ENCODE results near the gene ARRB2. TPM values are rescaled to one million over a fixed set of nuclear protein-coding genes. Genes with fewer than 3 reads are reported as not detected.

ARRB2 gene
- total and polyA plus RNA-seq, 2 of the 13 experiments (the other 11 are each of a cell fraction or from before 2014, with no cell fraction given), result 21.5 to 49.2 TPM

DNA sequence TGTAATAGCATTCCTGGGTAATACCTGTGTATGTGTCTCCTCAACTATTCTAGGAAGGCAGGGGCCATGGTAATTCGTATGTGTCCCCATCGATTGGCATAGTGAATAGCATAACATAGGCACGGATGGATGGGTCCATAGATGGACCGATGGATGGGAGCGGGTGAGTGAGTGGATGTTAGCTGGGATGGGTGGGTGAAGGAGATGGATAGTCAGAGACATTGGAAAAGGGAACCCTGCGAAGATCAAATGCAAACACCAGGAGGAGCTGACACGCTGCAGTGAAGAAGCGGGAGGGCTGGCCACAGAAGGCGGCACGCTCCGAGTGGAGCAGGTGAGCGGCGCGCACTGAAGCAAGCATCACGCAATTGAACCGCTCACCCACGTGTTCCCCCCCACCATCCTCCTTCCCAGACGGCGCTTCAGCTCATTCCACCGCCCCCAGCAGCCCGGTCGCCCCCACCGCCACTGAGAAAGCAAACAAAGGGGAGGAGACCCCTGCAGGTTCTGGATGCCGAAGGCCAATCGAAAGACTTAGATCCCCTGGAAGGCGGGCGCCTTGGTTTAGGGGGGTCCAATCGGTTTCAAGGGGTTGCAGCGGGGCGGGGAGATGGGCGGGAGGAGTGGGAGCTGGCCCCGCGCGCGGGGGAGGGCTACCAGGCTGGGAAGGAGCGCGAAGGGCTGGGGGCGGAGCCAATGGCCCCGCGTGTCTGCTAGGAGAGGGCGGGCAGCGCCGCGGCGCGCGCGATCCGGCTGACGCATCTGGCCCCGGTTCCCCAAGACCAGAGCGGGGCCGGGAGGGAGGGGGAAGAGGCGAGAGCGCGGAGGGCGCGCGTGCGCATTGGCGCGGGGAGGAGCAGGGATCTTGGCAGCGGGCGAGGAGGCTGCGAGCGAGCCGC is at the start of gene ARRB2 (continued):
- TF ChIP-seq, protein P1, sequence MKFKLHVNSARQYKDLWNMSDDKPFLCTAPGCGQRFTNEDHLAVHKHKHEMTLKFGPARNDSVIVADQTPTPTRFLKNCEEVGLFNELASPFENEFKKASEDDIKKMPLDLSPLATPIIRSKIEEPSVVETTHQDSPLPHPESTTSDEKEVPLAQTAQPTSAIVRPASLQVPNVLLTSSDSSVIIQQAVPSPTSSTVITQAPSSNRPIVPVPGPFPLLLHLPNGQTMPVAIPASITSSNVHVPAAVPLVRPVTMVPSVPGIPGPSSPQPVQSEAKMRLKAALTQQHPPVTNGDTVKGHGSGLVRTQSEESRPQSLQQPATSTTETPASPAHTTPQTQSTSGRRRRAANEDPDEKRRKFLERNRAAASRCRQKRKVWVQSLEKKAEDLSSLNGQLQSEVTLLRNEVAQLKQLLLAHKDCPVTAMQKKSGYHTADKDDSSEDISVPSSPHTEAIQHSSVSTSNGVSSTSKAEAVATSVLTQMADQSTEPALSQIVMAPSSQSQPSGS (CRISPR knock-in tag; IDR thresholded peaks at IDR 0.05), result no peak
- TF ChIP-seq ZNF780A (CRISPR knock-in tag; IDR thresholded peaks at IDR 0.05) (no peak), ZNF333 (CRISPR knock-in tag; IDR thresholded peaks at IDR 0.05; ENCODE audit: borderline replicate concordance) (no peak), RFXAP (CRISPR knock-in tag; IDR thresholded peaks at IDR 0.05; ENCODE audit: borderline replicate concordance) (no peak), ZBTB21 (CRISPR knock-in tag; IDR thresholded peaks at IDR 0.05) (no peak), ZNF282 (IDR thresholded peaks at IDR 0.05; ENCODE audit: partially characterized antibody) (no peak), PAF1 (CRISPR knock-in tag; IDR thresholded peaks at IDR 0.05) (no peak), JUN (CRISPR knock-in tag; IDR thresholded peaks at IDR 0.05) (no peak), SP5 (CRISPR knock-in tag; IDR thresholded peaks at IDR 0.05; ENCODE audit: borderline replicate concordance, low read depth) (peak; percentile 76; the same call in 1 of the 2 replicates), ZSCAN22 (CRISPR knock-in tag; IDR thresholded peaks at IDR 0.05) (no peak), GTF3A (CRISPR knock-in tag; conservative IDR thresholded peaks at IDR 0.05) (no peak), ZSCAN20 (CRISPR knock-in tag; IDR thresholded peaks at IDR 0.05; ENCODE audit: borderline replicate concordance) (no peak), ZSCAN29 (CRISPR knock-in tag; conservative IDR thresholded peaks at IDR 0.05) (no peak), POLR2A (IDR thresholded peaks at IDR 0.05; ENCODE audit: insufficient read depth in 1 of 2, low read depth in 2 of 2, low read length in 2 of 2) (peak in 1 of 2 experiments; percentile 58; a peak in 3 of 4 replicates), MLX (CRISPR knock-in tag; IDR thresholded peaks at IDR 0.05) (peak; percentile 44; the same call in 1 of the 2 replicates), THAP11 (CRISPR knock-in tag; IDR thresholded peaks at IDR 0.05) (peak; percentile 76), SOX6 (IDR thresholded peaks at IDR 0.05) (no peak), SOX6 (CRISPR knock-in tag; IDR thresholded peaks at IDR 0.05) (peak; percentile 36; the same call in 1 of the 2 replicates), ZMYM2 (CRISPR knock-in tag; IDR thresholded peaks at IDR 0.05) (0 out of 2 replicates have a peak, but pooled peaks have one; percentile 46), ZNF382 (CRISPR knock-in tag; IDR thresholded peaks at IDR 0.05; ENCODE audit: borderline replicate concordance) (no peak), NBN (conservative IDR thresholded peaks at IDR 0.05) (no peak), NR2F2 (IDR thresholded peaks at IDR 0.05; ENCODE audit: borderline replicate concordance, low read depth) (no peak)
- TF ChIP-seq, protein P2, sequence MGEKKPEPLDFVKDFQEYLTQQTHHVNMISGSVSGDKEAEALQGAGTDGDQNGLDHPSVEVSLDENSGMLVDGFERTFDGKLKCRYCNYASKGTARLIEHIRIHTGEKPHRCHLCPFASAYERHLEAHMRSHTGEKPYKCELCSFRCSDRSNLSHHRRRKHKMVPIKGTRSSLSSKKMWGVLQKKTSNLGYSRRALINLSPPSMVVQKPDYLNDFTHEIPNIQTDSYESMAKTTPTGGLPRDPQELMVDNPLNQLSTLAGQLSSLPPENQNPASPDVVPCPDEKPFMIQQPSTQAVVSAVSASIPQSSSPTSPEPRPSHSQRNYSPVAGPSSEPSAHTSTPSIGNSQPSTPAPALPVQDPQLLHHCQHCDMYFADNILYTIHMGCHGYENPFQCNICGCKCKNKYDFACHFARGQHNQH (CRISPR knock-in tag; IDR thresholded peaks at IDR 0.05), result peak; percentile 31; the same call in 1 of the 2 replicates
- TF ChIP-seq, protein P3, sequence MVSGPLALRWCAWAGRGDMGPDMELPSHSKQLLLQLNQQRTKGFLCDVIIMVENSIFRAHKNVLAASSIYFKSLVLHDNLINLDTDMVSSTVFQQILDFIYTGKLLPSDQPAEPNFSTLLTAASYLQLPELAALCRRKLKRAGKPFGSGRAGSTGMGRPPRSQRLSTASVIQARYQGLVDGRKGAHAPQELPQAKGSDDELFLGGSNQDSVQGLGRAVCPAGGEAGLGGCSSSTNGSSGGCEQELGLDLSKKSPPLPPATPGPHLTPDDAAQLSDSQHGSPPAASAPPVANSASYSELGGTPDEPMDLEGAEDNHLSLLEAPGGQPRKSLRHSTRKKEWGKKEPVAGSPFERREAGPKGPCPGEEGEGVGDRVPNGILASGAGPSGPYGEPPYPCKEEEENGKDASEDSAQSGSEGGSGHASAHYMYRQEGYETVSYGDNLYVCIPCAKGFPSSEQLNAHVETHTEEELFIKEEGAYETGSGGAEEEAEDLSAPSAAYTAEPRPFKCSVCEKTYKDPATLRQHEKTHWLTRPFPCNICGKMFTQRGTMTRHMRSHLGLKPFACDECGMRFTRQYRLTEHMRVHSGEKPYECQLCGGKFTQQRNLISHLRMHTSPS (CRISPR knock-in tag; IDR thresholded peaks at IDR 0.05; ENCODE audit: low read depth), result no peak
- TF ChIP-seq, protein P4, sequence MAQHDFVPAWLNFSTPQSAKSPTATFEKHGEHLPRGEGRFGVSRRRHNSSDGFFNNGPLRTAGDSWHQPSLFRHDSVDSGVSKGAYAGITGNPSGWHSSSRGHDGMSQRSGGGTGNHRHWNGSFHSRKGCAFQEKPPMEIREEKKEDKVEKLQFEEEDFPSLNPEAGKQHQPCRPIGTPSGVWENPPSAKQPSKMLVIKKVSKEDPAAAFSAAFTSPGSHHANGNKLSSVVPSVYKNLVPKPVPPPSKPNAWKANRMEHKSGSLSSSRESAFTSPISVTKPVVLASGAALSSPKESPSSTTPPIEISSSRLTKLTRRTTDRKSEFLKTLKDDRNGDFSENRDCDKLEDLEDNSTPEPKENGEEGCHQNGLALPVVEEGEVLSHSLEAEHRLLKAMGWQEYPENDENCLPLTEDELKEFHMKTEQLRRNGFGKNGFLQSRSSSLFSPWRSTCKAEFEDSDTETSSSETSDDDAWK (CRISPR knock-in tag; IDR thresholded peaks at IDR 0.05), result no peak

Data from HepG2 (cell line).